SKM-1 (cell line): ENCODE data around the gene ZBED1.
"Not testable (repeated sequence)": the region's sequence is repeated elsewhere in the genome, so short reads cannot be mapped to it uniquely, and the experiment has no call there.

Experiments
- DNase-seq: peaks from one replicate; lab custom pipeline; 2025; ENCODE audit not compliant: unreplicated experiment; lab: John Stamatoyannopoulos, UW

Gene ZBED1

GRCh38 chrX:2477313-2477712 lies 23.5 kb downstream of the ZBED1 start:
- not testable (repeated sequence) for DNase-seq

- DNase-seq: no peak
These were observed 25.6 kb downstream of the ZBED1 start for GRCh38 chrX:2474963-2475726.

GRCh38 chrX:2474280-2474962 lies 26.4 kb downstream of the ZBED1 start:
- DNase-seq: no peak

GRCh38 chrX:2473064-2473463 lies 27.7 kb downstream of the ZBED1 start:
- DNase-seq: not testable (repeated sequence)

GRCh38 chrX:2471641-2472040 lies 29.1 kb downstream of the ZBED1 start:
- no peak for DNase-seq

GRCh38 chrX:2471126-2471525 lies 29.6 kb downstream of the ZBED1 start:
- DNase-seq: not testable (repeated sequence)

GRCh38 chrX:2469852-2470251 lies 30.9 kb downstream of the ZBED1 start:
- DNase-seq: not testable (repeated sequence)

- no peak for DNase-seq
These were observed 31.5 kb downstream of the ZBED1 start for GRCh38 chrX:2469196-2469685.

GRCh38 chrX:2468261-2469195 lies 32.2 kb downstream of the ZBED1 start:
- no peak for DNase-seq

GRCh38 chrX:2466876-2467656 lies 33.7 kb downstream of the ZBED1 start:
- no peak for DNase-seq

- DNase-seq: no peak
These were observed 36.1 kb downstream of the ZBED1 start for GRCh38 chrX:2464677-2465166.

GRCh38 chrX:2463973-2464676 lies 36.7 kb downstream of the ZBED1 start:
- DNase-seq: no peak

- DNase-seq: not testable (repeated sequence)
These were observed 37.3 kb downstream of the ZBED1 start for GRCh38 chrX:2463481-2463880.

- no peak for DNase-seq
These were observed 38.0 kb downstream of the ZBED1 start for GRCh38 chrX:2462780-2463179.

GRCh38 chrX:2462074-2462473 lies 38.7 kb downstream of the ZBED1 start:
- no peak for DNase-seq

GRCh38 chrX:2461711-2462016 lies 39.1 kb downstream of the ZBED1 start:
- DNase-seq: no peak

- DNase-seq: not testable (repeated sequence)
These were observed 39.7 kb downstream of the ZBED1 start for GRCh38 chrX:2460821-2461710.

GRCh38 chrX:2460048-2460447 lies 40.7 kb downstream of the ZBED1 start:
- DNase-seq: not testable (repeated sequence)

GRCh38 chrX:2458309-2458708 lies 42.5 kb downstream of the ZBED1 start:
- DNase-seq: no peak
